HG03520 (cell line): ENCODE results near the gene TMEM175.
"Not testable (repeated sequence)": the region's sequence is repeated elsewhere in the genome, so short reads cannot be mapped to it uniquely, and the experiment has no call there.

Source experiments
- ATAC-seq: cut with Tn5 transposase; IDR thresholded peaks from one replicate; pipeline ENCODE4 v1.9.1; 2021; ENCODE audit warnings: mild to moderate bottlenecking, moderate library complexity; ENCODE audit not compliant: unreplicated experiment

The TMEM175 gene

DNA sequence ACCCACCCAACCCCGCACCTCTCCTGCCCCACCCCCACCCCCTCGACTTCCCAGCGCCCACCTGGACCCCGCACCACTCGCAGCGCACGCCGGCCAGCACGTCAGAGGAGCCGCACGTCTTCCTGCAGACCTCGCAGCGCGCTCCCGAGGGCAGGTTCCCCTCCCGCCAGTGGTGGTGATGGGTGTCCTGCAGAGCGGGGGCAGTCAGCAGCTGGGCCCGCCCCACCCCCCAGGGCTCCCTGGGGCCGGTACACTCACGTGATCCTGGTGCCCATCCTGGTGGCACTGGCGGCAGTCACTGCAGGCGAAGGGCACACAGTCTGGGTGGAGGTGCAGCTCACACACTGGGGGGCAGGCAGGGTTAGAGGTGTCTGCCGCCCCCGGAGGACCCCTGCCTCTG, 36.0 kb downstream of the TMEM175 start:
- ATAC-seq = no peak

GRCh38 chr4:968621-969394, 36.5 kb downstream of the TMEM175 start:
- ATAC-seq = no peak

DNA sequence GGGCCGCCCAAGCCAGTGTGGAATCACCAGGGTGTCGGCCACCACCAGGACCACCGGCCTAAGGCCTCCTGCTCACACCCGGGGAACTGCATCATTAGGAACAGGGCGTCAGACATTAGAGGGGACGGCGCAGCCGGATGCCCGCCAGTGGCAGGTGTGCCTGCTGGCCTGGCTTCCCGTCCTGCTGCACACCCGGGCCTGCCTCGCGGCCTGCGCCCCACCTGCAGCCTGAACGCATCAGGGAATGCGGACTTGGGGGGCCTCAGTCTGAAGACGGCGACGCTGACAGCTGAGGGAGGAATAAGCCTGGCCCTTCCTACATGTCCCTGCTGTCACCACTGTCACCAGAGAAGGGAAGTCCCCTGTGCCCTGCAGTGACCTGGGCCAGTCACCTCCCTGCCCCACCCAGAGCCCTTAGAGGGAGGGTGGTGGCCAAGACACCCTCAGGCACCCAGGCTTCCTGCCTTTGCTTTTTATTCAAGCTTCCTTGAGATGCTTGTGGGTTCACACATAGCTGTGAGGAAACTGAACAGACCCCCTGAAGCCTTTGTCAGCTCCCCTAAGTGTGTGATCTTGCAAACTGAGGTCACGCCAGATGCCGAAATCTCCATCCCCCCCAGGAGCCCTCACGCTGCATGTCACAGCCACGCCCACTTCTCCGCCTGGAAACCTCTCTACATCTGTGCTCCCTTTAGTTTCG, 37.9 kb downstream of the TMEM175 start:
- no peak for ATAC-seq

- ATAC-seq = no peak
These were observed 38.7 kb downstream of the TMEM175 start for GRCh38 chr4:970854-971520.

GRCh38 chr4:971666-972500, 39.6 kb downstream of the TMEM175 start:
- no peak for ATAC-seq

- ATAC-seq = peak; percentile 35
These were observed 40.6 kb downstream of the TMEM175 start for GRCh38 chr4:972651-973424.

- peak; percentile 68 for ATAC-seq
These were observed 41.5 kb downstream of the TMEM175 start, which contains the start of gene DGKQ for GRCh38 chr4:973431-974397. Gene DGKQ (minus strand): TSS chr4:973569. CDS start chr4:973482, 87 bp downstream.

GRCh38 chr4:974668-975067, 42.4 kb downstream of the TMEM175 start:
- ATAC-seq = no peak

DNA sequence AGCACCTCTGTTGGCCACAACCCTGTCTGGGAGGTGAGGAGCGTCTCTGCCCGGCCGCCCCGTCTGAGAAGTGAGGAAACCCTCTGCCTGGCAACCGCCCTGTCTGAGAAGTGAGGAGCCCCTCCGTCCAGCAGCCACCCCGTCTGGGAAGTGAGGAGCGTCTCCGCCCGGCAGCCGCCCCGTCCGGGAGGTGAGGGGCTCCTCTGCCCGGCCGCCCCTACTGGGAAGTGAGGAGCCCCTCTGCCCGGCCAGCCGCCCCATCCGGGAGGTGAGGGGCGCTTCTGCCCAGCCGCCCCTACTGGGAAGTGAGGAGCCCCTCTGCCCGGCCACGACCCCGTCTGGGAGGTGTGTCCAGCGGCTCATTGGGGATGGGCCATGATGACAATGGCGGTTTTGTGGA, 43.8 kb downstream of the TMEM175 start:
- not testable (repeated sequence) for ATAC-seq

- no peak for ATAC-seq
These were observed 46.9 kb downstream of the TMEM175 start for GRCh38 chr4:978957-979701.

GRCh38 chr4:982291-982690, 50.0 kb downstream of the TMEM175 start:
- no peak for ATAC-seq

DNA sequence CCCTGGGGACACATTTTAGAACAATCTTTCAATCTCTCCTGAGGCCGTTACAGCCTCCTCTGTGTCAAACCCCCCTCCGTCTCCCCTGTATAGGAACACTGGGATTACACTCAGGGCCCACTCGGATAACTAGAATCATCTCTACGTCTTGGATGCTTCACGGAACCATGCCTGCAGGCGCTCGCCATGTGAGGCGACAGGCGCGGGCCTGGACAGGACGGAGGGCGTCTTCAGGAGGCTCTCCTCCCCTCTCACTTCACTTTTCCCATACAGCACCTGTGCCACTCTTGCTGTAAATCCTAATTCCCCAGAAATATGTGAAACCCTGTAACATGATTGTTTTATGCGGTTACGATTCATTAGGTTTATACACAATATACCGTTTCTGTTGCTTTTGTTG, 50.6 kb downstream of the TMEM175 start:
- no peak for ATAC-seq

GRCh38 chr4:984336-985054, 52.2 kb downstream of the TMEM175 start:
- ATAC-seq = no peak

GRCh38 chr4:985123-985830, 53.0 kb downstream of the TMEM175 start:
- ATAC-seq = no peak

DNA sequence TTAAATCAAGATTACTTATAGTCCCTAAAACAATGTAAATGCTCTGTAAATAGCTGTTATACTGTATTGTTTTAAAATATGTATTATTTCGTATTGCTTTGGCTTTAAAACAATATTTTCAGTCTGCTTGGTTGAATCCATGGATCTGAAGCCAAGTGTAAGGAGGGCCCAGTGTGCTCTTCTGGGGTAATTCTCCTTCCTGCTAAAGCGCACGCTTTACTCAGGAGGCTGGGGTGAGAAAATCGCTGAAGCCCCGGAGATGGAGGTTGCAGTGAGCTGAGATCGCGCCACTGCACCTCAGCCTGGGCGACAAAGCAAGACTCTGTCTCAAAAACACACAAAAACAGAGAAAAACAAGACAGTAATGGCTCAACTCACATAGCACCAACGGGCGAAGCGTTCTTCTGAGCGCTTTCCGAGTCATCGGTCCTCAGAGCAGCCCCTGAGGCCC, 54.2 kb downstream of the TMEM175 start:
- peak; percentile 18 for ATAC-seq

- peak; percentile 72 for ATAC-seq
These were observed 54.8 kb downstream of the TMEM175 start, which contains the start of gene IDUA for GRCh38 chr4:986879-987623. Gene IDUA (plus strand): TSS chr4:987044. CDS start chr4:987085, 41 bp downstream.
